GM19468 (cell line): ENCODE data around the gene EMD.
"Not testable (repeated sequence)": the region's sequence is repeated elsewhere in the genome, so short reads cannot be mapped to it uniquely, and the experiment has no call there.

ENCODE experiments used
- ATAC-seq: cut with Tn5 transposase; IDR thresholded peaks from one replicate; pipeline ENCODE4 v1.9.1; 2021; ENCODE audit warnings: mild to moderate bottlenecking, moderate library complexity, moderate number of reproducible peaks; ENCODE audit not compliant: unreplicated experiment; ENCODE audit errors: extremely low read depth

Gene EMD

DNA sequence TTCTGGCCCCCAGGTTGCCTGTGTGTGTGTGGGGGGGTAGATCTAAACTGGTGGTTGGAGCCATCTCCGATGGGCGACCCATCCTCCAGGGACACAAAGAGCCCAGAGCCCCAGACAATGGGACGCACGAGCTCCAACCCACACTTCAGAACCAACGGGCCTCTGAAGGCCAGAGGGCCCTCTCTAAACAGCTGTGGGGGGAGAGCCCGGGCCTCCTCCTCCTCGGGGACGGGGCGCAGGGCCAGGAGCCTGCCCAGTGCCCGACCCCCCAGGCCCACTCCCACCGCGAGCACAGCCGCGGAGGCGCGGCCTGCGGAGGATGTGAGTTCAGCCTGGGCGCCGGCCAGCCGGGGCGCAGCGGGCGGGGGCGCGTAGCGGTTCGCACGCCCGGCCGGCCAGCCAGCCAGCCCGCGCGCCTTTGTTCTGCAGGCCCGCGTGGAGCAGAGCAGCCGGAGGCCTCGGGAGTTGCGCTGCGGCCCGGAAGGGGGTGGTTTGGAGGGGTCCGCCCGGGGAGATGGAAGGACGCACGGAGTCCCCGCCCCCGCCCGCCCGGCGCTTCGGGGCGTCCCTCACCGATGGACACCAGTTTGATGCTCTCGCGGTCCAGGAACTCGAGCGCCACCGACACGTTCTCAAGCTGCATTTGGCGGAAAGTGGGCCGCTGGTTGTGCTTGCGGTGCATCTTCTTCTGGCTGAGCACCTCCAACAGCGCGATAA lies 8.6 kb upstream of the EMD start:
- no peak for ATAC-seq

DNA sequence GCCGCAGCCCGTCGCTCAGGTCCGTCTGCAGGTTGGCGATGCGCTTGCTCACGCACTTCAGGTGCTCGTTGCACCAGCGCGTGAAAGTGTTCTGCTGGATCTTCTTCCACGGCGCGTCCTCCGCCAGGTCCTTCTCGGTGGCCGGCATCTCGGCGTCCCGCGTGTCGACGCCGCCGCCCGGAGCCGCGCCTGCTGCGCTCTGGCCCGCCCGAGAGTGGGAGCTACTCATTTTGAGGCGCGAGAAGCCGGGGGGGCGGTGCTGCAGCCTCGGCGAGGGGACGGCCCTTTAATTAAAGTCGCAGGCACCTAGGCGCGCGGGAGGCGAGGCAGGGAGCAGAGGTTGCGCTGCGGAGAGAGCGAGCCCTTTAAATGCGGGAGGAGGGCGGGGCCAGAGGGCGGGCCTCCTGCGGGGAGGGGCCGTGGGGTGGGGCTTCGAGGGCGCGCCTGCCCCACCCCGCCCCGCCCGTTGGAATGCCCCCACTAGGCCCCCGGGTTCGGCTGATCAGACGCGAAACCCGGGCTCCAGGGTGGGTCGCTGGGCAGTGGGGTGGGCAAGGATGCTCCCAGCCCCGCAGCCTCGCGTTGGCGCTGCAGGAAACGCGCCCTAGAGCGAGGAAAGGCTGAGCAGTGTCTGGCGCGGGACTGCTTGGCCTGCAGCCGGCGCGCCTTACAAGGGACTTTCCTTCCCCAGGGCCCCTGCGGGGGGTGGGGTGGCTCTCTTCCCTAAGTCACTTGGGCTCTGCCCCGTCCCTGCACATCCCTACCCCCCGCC lies 7.9 kb upstream of the EMD start:
- no peak for ATAC-seq

DNA sequence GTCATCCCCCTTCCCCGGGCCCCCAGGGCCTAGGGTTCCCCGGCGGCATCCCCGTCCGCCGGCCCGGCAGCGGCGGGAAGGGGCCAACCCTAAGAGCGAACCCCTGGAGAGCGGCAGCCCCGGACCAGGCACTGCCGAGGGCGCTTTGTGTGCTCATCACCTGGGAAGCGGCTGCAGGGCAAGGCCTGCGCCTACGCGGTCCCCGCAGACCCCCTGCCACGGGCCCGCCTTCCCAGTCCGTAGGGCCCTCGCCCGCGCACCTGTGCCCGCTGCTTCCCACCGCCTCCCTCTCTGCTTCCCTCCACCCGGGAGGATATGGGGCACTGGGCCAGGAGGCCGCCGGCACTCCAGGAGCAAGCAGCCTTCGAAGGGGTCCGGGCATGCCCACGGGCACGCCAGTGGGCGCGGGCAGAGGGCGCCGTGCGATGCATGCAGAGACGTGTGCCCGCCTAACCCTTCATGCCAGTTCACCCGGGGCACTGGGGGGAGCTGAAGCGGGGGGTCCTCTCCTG lies 7.2 kb upstream of the EMD start:
- no peak for ATAC-seq

DNA sequence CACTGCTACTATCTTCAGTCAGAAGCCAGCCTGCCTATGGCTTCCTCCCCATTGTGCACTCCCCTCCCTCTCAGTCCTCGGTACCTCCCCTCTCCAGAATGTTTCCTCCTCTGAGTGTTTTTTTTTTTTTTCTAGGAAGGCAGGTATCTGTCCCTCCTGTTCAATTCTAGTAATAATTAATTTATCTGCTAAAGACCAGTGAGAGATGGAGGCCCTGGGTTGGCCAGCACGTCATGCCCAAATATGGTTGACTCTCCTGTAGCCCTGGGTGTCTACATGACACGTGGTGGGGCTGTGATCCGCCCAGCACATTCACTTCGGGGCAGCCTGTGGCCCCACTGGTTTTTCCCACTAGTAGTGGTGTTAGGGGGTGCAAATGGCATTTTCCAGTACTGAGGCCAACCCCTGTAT lies 6.5 kb upstream of the EMD start:
- no peak for ATAC-seq

DNA sequence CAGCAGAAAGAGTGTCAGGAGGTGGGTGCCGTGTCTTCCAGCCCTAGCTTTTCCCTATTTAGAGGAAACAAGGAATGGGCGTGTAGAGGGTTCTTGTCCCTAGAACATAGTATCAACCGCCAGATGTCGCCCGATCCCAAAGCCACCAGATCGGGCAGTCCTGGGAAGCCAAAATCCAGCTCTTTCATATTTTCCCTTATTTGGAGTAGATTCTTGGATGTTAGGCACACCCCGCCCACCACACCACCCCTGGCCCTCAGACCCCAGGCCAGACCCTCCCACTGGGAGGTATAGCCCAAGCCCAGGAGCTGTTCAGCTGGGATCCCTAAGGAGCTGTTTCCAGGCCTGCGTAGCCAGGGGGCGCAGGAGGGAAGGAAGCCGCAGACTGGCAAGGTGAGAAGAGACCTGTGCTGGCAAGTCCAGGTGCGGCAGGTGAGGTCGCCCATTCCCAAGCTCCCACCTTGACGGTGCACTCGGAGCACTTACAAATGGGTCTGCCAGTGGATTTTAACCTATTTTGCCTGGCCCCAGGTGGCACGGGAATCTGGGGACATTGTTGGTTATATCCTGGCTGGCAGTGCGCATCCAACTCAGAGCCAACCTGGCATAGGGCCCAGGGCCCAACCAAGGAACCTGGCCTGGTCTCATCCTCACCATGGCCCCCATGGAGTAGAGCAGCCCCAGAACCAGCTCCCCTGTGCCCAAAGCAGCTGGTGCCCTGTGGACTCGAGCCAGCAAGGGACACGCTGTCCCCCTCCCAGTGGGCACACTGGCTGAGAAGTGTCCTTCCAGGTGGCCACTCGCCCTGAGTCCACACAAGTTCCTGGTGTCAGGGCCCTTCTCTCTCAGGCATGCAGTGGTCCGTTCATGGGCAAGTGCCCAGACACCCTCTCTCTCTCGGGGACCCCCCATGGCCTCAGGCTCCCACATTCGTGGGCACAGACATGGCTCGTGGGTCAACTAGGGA lies 5.5 kb upstream of the EMD start:
- no peak for ATAC-seq

DNA sequence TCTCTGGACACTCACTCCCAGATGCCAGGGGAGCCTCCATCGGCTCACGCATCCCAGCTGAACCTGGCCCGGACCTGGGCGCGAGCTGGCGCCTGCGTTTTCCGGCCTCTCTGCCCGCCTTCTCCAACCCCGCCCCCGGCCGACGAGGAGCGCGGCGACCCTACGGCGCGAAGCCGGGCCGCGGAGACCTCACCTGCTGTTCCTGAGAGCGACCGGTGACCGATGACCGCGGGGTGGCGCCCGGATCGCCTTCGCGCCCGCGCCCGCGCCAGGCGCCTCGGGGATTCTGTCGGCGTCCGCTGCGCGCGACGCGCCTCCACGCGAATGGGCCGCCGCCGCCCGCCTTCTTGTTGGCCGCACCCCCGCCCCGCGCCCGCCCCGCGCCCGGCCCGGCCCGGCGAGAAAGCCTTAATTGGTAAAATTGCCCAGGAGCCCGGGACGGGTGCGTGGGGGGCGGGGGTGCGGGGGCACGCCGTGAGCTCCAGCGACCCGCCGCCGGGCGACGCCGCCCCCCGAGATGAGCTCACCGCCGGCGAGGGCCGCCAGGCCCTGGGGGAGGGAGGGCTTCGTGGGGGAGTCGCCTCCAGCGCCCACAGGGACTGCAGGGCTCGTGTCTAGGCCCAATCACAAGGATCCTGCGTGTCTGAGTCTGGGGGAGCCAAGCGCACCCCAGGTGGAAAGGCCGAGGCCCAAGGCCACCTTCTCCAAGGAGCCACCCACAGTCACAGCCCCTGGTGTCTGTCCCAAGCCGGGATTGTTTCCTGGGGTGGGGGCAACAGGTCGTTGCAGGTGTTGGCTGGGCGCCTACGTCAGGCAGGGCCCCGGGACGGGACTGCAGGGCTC lies 4.6 kb upstream of the EMD start, which contains the start of gene FLNA:
TSS of gene FLNA (minus strand) at position 322 of the 843 bp plus-strand sequence. CDS start 3,389 bp downstream, outside the sequence.
- ATAC-seq: no peak

DNA sequence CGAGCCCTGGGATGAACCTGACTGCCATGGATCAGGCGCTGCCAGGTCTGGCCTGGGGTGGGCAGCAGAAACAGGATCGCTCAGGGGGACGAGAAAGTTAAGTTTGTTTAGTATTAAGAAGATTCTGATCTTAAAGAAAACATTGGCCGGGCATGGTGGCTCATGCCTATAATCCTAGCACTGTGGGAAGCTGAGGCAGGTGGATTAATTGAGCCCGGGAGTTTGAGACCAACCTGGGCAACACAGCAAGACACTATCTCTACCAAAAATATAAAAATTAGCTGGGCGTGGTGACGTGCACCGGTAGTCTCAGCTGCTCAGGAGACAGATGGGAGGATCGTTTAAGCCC lies 4.0 kb upstream of the EMD start:
- ATAC-seq: no peak

DNA sequence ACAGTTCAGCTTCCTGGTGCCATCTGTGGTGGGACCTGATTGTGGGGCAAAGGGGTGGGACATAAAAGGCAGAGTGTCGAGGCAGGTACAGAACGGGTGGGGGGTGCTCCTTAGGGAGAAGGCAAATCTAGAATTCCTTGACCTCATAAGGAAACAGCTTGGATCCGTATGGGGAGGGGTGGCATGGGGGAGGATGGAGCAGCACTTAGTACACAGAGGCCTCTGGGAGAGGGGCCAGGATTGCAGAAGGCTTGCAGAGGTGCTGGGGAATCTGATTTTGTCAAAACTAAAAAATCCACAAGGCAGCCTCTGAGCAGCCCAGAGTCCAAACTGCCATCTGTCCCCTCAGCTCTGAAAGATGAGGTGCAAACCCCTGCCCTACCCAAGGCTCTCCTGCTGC lies 2.3 kb upstream of the EMD start:
- ATAC-seq: no peak

DNA sequence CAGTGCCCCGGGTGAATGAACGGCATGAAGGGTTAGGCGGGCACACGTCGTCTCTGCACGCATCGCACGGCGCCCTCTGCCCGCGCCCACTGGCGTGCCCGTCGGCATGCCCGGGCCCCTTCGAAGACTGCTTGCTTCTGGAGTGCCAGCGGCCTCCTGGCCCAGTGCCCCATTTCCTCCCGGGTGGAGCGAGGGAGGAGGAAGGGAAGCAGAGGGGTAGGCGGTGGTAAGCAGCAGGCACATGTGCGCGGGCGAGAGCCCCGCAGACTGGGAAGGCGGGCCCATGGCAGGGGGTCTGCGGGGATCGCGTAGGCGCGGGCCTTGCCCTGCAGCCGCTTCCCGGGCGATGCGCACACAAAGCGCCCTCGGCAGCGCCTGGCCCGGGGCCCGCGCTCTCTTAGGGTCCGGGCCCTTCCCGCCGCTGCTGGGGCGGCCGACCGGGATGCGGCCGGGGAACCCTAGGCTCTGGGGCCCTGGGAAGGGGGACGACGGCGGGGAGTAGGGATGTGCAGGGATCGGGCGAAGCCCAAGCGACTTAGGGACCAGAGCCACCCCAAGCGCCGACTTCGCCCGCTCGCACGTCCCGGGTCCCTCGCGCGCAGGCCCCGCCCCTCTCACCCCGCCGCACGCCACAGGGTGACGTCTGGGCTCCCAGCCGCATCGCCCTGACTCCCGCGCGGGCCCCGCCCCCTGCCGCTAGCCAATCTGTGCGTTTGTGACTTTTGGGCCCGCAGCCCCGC lies 866 bp upstream of the EMD start:
- ATAC-seq: no peak

DNA sequence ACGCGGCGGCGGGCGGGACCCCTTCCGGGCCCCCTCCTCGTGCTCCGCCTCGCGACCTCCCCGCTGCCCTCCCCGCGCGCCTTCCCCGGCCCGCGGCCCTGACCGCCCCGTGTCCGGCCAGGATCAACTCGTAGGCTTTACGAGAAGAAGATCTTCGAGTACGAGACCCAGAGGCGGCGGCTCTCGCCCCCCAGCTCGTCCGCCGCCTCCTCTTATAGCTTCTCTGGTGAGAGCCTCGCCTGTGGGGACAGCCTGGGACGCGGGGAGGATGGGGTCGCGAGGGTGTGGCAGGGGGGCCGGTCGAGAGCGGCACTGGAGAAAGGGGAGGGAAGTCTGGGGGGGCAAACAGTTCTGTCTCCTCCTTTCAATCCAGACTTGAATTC lies 465 bp downstream of the EMD start:
- ATAC-seq: no peak

DNA sequence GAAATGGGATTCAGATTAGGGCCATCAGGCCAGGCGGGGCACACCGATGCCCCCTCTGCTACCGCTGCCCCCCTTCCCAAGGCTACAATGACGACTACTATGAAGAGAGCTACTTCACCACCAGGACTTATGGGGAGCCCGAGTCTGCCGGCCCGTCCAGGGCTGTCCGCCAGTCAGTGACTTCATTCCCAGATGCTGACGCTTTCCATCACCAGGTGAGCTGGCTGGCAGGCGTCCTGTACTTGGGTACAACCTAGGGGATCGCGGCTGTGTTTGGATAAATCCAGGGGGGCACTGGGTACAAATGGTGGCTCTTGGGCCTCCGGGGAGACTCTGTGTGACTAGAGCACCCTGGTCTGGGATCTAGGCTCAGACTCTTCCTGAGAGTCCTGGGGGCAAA lies 1.1 kb downstream of the EMD start:
- ATAC-seq: no peak

DNA sequence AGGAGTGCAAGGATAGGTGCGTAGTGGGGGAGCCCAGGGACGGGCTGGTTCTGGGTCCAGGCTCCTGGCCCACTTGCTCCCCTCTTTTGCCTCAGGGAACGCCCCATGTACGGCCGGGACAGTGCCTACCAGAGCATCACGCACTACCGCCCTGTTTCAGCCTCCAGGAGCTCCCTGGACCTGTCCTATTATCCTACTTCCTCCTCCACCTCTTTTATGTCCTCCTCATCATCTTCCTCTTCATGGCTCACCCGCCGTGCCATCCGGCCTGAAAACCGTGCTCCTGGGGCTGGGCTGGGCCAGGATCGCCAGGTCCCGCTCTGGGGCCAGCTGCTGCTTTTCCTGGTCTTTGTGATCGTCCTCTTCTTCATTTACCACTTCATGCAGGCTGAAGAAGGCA lies 1.7 kb downstream of the EMD start:
- ATAC-seq: no peak

DNA sequence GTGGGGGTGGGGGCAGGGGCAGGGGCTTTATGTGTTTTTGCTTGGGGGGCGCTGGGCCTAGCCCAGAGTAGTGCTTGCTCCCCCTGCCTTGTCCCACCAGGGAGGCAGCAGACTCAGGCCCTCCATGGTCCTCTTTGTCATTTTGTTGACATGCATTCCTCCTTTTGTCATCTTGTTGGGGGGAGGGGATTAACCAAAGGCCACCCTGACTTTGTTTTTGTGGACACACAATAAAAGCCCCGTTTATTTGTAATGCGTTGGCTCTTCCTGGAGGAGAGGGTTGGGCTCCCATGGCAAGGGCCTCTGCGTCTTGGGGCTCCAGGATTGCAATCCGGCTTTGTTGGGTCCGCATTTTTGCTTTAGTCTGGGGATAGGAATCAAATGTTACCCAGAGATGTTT lies 2.2 kb downstream of the EMD start:
- ATAC-seq: no peak

DNA sequence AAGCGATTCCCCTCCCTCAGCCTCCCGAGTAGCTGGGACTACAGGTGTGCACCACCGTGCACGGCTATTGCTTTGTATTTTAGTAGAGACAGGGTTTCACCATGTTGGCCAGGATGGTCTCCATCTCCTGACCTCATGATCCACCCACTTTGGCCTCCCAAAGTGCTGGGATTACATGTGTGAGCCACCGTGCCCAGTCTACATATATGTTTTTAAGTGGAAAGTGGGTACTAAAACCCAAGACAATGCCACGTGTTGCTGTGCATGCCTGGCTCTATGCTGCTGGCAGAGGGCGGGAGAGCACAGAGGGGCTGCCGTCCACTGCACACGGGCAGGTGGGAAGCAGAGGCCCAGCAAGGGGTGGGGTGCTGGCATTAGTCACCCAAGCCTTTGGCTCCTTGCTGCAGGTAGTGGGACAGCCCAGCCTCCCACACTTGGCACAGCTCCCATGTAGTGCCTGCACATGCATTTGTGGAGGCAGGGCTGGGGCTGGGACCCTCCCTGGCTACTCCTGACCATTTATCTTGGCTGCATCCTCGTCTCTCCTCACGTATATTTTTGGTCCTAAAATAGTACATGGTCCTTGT lies 3.5 kb downstream of the EMD start:
- ATAC-seq: no peak

DNA sequence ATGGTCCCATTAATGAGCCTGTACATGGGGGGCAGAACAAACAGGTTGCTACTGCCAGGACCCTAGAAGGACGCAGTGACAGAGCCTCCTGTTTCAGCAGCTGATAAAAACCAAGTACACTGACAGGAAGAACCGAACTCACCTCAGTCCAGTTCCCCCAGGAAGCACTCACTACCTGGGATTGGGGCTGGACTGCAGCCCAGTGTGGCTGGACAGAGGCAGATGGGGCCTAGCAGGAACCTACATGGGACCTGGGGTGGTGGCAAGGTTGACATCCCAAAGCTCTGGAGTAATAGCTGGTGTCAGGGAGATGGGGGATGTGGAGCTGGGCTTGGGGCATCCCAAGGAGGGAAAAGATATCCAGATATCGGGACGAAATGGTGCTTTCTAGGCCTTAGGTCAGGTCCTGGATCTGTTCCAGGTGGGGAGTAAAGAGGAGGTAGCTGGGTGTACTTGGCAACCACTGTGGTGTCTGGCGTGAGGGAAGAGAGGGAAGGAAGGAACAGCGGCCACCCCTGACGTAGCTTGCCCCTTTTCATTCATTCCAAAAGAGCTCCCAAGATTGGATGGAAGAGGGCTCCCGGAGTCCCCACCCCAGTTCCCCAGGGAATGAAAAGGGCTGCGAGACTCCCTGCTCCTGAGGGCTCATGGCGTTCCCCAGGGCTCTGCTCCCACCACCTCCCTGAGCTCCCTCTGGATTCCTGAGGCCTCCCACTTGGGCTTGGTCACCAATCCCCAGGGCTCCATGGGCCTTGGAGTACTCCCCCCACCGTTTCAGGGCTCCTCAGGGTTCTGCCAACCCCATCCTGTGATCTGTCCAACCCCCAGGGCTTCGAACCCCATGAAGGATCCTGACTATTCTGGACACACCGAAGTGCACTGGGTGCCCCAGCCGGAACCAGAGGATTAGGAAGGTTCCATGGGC lies 4.5 kb downstream of the EMD start:
- ATAC-seq: no peak

DNA sequence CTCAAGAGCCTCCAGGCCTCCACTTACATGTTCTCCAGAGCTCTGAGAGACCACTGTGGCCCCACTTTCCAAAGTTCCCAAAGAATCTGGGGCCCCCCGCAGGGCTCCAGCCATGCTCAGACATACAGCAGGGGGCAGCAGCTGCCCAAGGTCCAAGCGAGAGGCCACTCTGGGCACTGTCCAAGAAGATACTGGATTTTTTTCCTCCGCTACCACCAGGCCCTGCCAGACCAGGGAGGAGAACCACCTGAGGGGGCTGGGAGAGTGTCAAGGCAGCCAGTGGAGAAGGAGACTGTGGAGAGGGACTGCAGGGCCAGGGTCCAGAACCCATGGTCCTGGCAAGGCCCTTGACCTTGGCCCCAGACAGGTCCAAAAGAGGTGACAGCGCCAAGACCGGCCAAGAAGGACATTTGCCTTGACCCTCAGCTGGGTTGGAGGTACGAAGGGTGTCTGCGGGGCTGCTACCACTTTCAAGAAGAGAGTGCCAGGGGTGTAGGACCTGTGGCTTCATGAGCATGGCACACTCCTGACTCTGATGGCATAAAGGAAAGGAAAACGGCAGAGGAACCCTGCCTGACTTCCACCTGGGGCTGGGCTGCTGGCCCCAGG lies 5.3 kb downstream of the EMD start:
- no peak for ATAC-seq

DNA sequence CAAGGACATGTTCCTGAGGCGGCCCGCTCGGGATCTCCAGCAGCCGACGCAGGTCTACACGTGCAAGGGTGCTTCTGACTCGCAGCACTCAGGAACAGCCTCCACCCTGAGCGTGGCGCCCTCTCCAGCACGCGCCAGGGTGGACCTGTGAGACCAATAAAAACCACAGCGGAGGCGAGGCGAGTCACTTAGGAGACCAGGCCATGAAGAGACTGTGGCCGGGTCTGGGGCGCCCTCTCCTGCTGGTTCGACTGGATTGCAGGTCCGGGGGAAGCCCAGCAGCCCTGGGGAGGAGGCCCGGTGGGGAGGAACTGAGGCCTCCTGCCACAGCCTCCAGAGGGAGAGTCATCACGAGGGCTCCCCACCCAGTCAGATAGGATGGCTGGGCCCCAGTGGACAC lies 9.0 kb downstream of the EMD start:
- not testable (repeated sequence) for ATAC-seq
